ENCODE measurements around the gene SEMA5A.
A peak's percentile ranks its signal among the peaks of the same experiment; 100 is the strongest.

The SEMA5A gene

GRCh38 chr5:9498541-9499497 is 47.1 kb downstream of the SEMA5A start:
- peak; percentile 19 for DNase-seq (ENCODE audit: low read depth)
- no peak overlapping the region for H3K4me3 ChIP-seq (ENCODE audit: low read depth, low read length)
- TF ChIP-seq, protein P1, sequence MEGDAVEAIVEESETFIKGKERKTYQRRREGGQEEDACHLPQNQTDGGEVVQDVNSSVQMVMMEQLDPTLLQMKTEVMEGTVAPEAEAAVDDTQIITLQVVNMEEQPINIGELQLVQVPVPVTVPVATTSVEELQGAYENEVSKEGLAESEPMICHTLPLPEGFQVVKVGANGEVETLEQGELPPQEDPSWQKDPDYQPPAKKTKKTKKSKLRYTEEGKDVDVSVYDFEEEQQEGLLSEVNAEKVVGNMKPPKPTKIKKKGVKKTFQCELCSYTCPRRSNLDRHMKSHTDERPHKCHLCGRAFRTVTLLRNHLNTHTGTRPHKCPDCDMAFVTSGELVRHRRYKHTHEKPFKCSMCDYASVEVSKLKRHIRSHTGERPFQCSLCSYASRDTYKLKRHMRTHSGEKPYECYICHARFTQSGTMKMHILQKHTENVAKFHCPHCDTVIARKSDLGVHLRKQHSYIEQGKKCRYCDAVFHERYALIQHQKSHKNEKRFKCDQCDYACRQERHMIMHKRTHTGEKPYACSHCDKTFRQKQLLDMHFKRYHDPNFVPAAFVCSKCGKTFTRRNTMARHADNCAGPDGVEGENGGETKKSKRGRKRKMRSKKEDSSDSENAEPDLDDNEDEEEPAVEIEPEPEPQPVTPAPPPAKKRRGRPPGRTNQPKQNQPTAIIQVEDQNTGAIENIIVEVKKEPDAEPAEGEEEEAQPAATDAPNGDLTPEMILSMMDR (IDR thresholded peaks at IDR 0.05; ENCODE audit: control insufficient read depth, extremely low read depth, insufficient read depth): peak; percentile 79

GRCh38 chr5:9497347-9497746 is 48.5 kb downstream of the SEMA5A start:
- H3K4me3 ChIP-seq (ENCODE audit: low read depth, low read length): no peak overlapping the region
- DNase-seq (ENCODE audit: low read depth): no peak
- TF ChIP-seq, protein P1 (IDR thresholded peaks at IDR 0.05; ENCODE audit: control insufficient read depth, extremely low read depth, insufficient read depth): no peak

GRCh38 chr5:9496801-9497200 is 49.1 kb downstream of the SEMA5A start:
- DNase-seq (ENCODE audit: low read depth): no peak
- TF ChIP-seq, protein P1 (IDR thresholded peaks at IDR 0.05; ENCODE audit: control insufficient read depth, extremely low read depth, insufficient read depth): no peak
- no peak overlapping the region for H3K4me3 ChIP-seq (ENCODE audit: low read depth, low read length)

DNA sequence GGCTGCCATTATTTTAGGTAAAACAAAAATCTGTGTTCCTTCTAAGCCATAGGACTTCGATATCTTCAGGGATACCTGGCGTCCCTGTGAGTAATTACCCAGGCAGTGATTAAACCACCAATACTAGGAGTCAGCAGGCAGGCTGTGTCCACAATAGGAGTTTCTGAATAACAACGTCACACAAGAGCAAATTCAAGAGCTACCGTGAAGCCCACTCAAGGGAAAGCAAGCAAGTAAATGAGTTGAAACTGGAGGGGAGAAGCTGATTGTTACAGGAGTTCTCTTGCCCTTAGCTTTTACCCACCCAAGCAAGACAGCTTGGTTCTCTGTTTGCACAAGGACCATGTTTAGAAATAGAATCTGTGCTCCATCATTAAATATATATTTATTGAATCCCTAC is 50.8 kb downstream of the SEMA5A start:
- DNase-seq (ENCODE audit: low read depth): no peak
- no peak overlapping the region for H3K4me3 ChIP-seq (ENCODE audit: low read depth, low read length)
- TF ChIP-seq, protein P1 (IDR thresholded peaks at IDR 0.05; ENCODE audit: control insufficient read depth, extremely low read depth, insufficient read depth): no peak

- TF ChIP-seq, protein P1 (IDR thresholded peaks at IDR 0.05; ENCODE audit: control insufficient read depth, extremely low read depth, insufficient read depth): no peak
- no peak overlapping the region for H3K4me3 ChIP-seq (ENCODE audit: low read depth, low read length)
- DNase-seq (ENCODE audit: low read depth): no peak
These were observed 51.6 kb downstream of the SEMA5A start for GRCh38 chr5:9494301-9494700.

GRCh38 chr5:9490494-9491097 is 55.3 kb downstream of the SEMA5A start:
- TF ChIP-seq, protein P1 (IDR thresholded peaks at IDR 0.05; ENCODE audit: control insufficient read depth, extremely low read depth, insufficient read depth): no peak
- H3K4me3 ChIP-seq (ENCODE audit: low read depth, low read length): no peak overlapping the region
- no peak for DNase-seq (ENCODE audit: low read depth)

All from LNCaP clone FGC (cell line).